ENCODE results near the gene TMEM215. TPM values are rescaled to one million over a fixed set of nuclear protein-coding genes. Genes with fewer than 3 reads are reported as not detected.

The TMEM215 gene
- polyA plus RNA-seq, 1 experiment, result not detected

GRCh38 chr9:32742296-32742695 is 41.0 kb upstream of the TMEM215 start:
- DNase-seq (ENCODE audit: low read depth), result no peak
- Histone ChIP-seq H3K27me3 (ENCODE audit: control insufficient read depth, insufficient read depth, low read length) (no peaks in the 10 kb centered on the region), H3K36me3 (ENCODE audit: control insufficient read depth, insufficient read depth, low read length) (no peaks in the 10 kb centered on the region), H3K4me3 (ENCODE audit: low read depth, low read length) (no peak overlapping the region)
- TF ChIP-seq, protein P1, sequence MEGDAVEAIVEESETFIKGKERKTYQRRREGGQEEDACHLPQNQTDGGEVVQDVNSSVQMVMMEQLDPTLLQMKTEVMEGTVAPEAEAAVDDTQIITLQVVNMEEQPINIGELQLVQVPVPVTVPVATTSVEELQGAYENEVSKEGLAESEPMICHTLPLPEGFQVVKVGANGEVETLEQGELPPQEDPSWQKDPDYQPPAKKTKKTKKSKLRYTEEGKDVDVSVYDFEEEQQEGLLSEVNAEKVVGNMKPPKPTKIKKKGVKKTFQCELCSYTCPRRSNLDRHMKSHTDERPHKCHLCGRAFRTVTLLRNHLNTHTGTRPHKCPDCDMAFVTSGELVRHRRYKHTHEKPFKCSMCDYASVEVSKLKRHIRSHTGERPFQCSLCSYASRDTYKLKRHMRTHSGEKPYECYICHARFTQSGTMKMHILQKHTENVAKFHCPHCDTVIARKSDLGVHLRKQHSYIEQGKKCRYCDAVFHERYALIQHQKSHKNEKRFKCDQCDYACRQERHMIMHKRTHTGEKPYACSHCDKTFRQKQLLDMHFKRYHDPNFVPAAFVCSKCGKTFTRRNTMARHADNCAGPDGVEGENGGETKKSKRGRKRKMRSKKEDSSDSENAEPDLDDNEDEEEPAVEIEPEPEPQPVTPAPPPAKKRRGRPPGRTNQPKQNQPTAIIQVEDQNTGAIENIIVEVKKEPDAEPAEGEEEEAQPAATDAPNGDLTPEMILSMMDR (IDR thresholded peaks at IDR 0.05; ENCODE audit: insufficient read depth, low read depth, low read length), result no peak
- POLR2A ChIA-PET, result no interaction called here
- CTCF ChIA-PET, result no interaction called here

DNA sequence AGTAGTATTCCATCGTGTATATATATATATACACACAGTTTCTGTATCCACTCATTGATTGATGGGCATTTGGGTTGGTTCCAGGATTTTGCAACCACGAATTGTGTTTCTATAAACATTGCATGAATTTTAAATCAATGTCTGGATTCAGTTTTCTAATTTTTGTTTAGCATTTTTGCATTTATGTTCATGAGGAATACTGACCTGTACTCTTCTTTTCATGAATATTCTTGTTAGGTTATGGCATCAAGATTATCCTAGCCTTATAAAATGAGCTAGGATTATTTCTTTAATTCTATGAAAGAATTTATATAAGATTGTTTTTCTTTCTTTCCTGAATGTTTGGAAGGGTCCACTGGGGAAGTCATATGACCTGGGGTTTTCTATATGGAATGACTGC is 35.3 kb upstream of the TMEM215 start:
- TF ChIP-seq, protein P1 (IDR thresholded peaks at IDR 0.05; ENCODE audit: insufficient read depth, low read depth, low read length), result no peak
- ChIA-PET CTCF (no interaction called here), POLR2A (no interaction called here)
- no peak for DNase-seq (ENCODE audit: low read depth)
- Histone ChIP-seq H3K36me3 (ENCODE audit: control insufficient read depth, insufficient read depth, low read length) (no peaks in the 10 kb centered on the region), H3K27me3 (ENCODE audit: control insufficient read depth, insufficient read depth, low read length) (no peaks in the 10 kb centered on the region), H3K4me3 (ENCODE audit: low read depth, low read length) (no peak overlapping the region)

DNA sequence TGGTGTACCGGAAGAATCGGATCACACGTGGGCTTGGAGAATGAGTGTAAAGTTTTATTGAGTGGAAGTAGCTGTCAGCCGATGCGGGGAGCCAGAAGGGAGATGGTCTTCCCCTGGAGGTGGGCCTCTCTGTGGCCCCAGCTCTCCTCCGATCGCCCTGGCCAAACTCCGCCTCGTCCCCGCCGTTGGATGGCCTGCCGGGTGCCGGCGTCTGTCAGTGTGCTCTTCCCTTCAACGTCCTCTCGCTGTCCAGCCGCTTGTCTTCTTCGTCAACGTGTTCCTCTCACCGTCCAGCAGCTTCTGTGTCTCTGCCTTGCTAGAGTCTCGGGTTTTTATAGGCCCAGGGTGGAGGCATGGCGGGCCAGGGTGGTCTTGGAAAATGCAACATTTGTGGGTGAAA is 27.6 kb upstream of the TMEM215 start:
- Histone ChIP-seq H3K36me3 (ENCODE audit: control insufficient read depth, insufficient read depth, low read length) (no peaks in the 10 kb centered on the region), H3K4me3 (ENCODE audit: low read depth, low read length) (no peak overlapping the region), H3K27me3 (ENCODE audit: control insufficient read depth, insufficient read depth, low read length) (no peaks in the 10 kb centered on the region)
- ChIA-PET CTCF (no interaction called here), POLR2A (no interaction called here)
- DNase-seq (ENCODE audit: low read depth), result no peak
- TF ChIP-seq, protein P1 (IDR thresholded peaks at IDR 0.05; ENCODE audit: insufficient read depth, low read depth, low read length), result no peak

DNA sequence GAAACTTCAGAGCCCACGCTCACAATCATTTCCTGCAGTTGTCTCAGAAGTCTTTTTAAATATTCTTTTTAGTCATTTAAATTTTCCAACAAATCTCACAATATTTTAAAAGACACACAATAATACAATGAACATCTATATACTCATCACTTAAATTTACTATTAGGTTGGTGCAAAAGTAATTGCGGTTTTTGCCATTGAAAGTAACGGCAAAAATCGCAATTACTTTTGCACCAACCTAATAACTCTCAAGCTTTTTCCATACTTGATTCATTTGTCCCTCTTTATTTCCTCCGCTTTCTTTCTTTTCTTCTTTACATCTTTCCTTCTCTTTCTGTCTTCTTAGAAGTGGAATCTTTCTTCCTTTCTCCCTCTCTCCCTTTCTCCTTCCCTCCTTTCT is 19.2 kb upstream of the TMEM215 start:
- CTCF ChIA-PET, result no interaction called here
- DNase-seq (ENCODE audit: low read depth), result no peak
- Histone ChIP-seq H3K36me3 (ENCODE audit: control insufficient read depth, insufficient read depth, low read length) (no peaks in the 10 kb centered on the region), H3K27me3 (ENCODE audit: control insufficient read depth, insufficient read depth, low read length) (no peaks in the 10 kb centered on the region), H3K4me3 (ENCODE audit: low read depth, low read length) (no peak overlapping the region)
- POLR2A ChIA-PET, result no interaction called here
- TF ChIP-seq, protein P1 (IDR thresholded peaks at IDR 0.05; ENCODE audit: insufficient read depth, low read depth, low read length), result no peak

DNA sequence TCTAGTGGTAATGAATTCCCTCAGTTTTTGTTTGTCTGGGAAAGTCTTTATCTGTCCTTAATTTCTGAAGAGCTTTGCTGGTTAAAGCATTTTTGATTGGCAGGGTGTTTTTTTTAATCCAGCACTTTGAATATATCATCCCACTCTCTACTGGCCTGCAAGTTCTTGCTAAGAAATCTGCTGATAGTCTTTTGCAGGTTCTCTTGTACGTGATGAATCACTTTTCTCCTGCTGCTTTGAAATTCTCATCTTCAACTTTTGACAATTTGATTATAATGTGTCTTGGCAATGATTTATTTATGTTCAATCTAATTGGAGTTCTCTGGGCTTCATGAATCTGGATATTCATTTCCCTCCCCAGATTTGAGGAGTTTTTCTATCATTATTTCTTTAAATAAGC is 8.1 kb upstream of the TMEM215 start:
- H3K27me3 ChIP-seq (ENCODE audit: control insufficient read depth, insufficient read depth, low read length), result no peaks in the 10 kb centered on the region
- no peaks in the 10 kb centered on the region for H3K36me3 ChIP-seq (ENCODE audit: control insufficient read depth, insufficient read depth, low read length)
- no peak for DNase-seq (ENCODE audit: low read depth)
- TF ChIP-seq, protein P1 (IDR thresholded peaks at IDR 0.05; ENCODE audit: insufficient read depth, low read depth, low read length), result no peak
- H3K4me3 ChIP-seq (ENCODE audit: low read depth, low read length), result no peak overlapping the region
- ChIA-PET CTCF (no interaction called here), POLR2A (no interaction called here)

Data from BJ (cell line).